DOHH2 (cell line): ENCODE measurements around the gene NRN1.

Source experiments
- H3F3A ChIP-seq: fragments of 200-600 bp; sonication (generic), shearing (Covaris generic); 2 replicates; pipeline ENCODE4 v1.6.0; 2016; ENCODE audit warnings: antibody characterized with exemption, mild to moderate bottlenecking; ENCODE audit not compliant: control insufficient read depth, insufficient read depth
- H3K27ac ChIP-seq: fragments of 200-600 bp; sonication (generic); 2 replicates; pipeline ENCODE4 v1.5.1; 2014; ENCODE audit warnings: low read depth, mild to moderate bottlenecking, low read length, moderate library complexity
- H3K27me3 ChIP-seq: fragments of 200-600 bp; sonication (generic); 2 replicates; pipeline ENCODE4 v1.6.1; 2014; ENCODE audit warnings: mild to moderate bottlenecking, low read length, mixed read lengths; ENCODE audit not compliant: control insufficient read depth
- H3K36me3 ChIP-seq: fragments of 200-600 bp; sonication (generic); 2 replicates; pipeline ENCODE4 v1.6.1; 2014; ENCODE audit warnings: mild to moderate bottlenecking, low read length, moderate library complexity, mixed read lengths; ENCODE audit not compliant: control insufficient read depth
- H3K4me1 ChIP-seq: fragments of 200-600 bp; sonication (generic); 2 replicates; pipeline ENCODE4 v1.6.1; 2014; ENCODE audit warnings: mild to moderate bottlenecking, low read length, mixed read lengths; ENCODE audit not compliant: control insufficient read depth
- H3K4me2 ChIP-seq: fragments of 200-600 bp; sonication (generic); 2 replicates; pipeline ENCODE4 v1.6.0; 2014; ENCODE audit warnings: mild to moderate bottlenecking, low read length, moderate library complexity
- H3K4me3 ChIP-seq: fragments of 200-600 bp; sonication (generic); 2 replicates; pipeline ENCODE4 v1.5.1; 2014; ENCODE audit warnings: mild to moderate bottlenecking, low read length, mixed read lengths
- H3K79me2 ChIP-seq: fragments of 200-600 bp; sonication (generic); 2 replicates; pipeline ENCODE4 v1.6.1; 2014; ENCODE audit warnings: mild to moderate bottlenecking, low read length, mixed read lengths; ENCODE audit not compliant: control insufficient read depth
- H3K9me2 ChIP-seq: fragments of 200-600 bp; sonication (generic); replicated peaks from 2 replicates; pipeline ENCODE4 v1.6.1; 2014; ENCODE audit warnings: mild to moderate bottlenecking, low read length, mixed read lengths; ENCODE audit not compliant: control insufficient read depth
- H3K9me3 ChIP-seq: fragments of 200-600 bp; sonication (generic); 2 replicates; pipeline ENCODE4 v1.6.1; 2014; ENCODE audit warnings: antibody characterized with exemption, low read length, mixed read lengths; ENCODE audit not compliant: control insufficient read depth, insufficient read depth
- H4K20me1 ChIP-seq: fragments of 200-600 bp; sonication (generic); 2 replicates; pipeline ENCODE4 v1.6.0; 2014; ENCODE audit warnings: low read depth, mild to moderate bottlenecking, antibody characterized with exemption, low read length, moderate library complexity; ENCODE audit not compliant: control insufficient read depth, insufficient read depth
- EZH2phosphoT487 ChIP-seq: fragments of 200-600 bp; sonication (generic); IDR thresholded peaks from 2 replicates; pipeline ENCODE4 v1.6.1; 2017; ENCODE audit warnings: borderline replicate concordance, mild to moderate bottlenecking, antibody characterized with exemption, low read length, moderate library complexity, mixed read lengths
- TF ChIP-seq, protein P1 (sequence below): fragments of 200-600 bp; sonication (generic); IDR thresholded peaks from one replicate; pipeline ENCODE4 v1.5.1; 2014; ENCODE audit warnings: antibody characterized with exemption, mild to moderate bottlenecking, low read depth, low read length; ENCODE audit not compliant: poor library complexity, severe bottlenecking

NRN1 gene

DNA sequence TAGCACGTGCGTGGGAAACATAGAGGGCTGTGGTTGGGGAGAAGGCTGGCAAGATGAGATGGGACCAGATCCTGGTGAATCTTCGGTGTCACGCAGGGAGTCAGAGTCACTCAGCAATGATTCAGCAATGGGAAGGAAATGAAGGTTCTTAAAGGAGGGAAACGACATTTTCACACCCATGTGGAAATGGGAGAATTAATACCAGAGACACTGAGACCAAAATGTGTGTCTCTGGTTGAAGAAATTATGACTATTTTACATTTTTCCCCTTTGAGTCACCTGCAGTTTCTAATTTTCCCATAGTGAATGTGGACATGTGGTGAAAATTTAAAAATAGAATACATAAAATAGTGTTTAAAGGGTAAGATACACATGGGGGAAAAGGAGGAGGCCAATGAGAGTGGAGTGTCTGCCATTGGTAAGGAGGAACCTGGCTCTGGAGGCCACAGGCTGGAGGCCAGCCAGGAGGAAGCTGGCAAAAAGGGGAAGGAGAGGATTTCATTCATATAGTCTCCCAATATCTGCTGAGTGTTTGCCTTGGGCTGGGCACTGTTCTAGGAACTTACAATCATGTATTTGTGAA is 17.5 kb downstream of the NRN1 start:
- peaks cover 67% of the 10 kb centered on the region for H3K27me3 ChIP-seq
- no peaks in the 10 kb centered on the region for H4K20me1 ChIP-seq
- H3F3A ChIP-seq, result no peaks in the 10 kb centered on the region
- H3K4me1 ChIP-seq, result no peaks in the 10 kb centered on the region
- no peaks in the 10 kb centered on the region for H3K36me3 ChIP-seq
- no peak overlapping the region for H3K4me3 ChIP-seq
- H3K9me3 ChIP-seq, result no peaks in the 10 kb centered on the region
- no peak overlapping the region for H3K27ac ChIP-seq
- TF ChIP-seq EZH2phosphoT487, result no peak
- TF ChIP-seq, protein P1, sequence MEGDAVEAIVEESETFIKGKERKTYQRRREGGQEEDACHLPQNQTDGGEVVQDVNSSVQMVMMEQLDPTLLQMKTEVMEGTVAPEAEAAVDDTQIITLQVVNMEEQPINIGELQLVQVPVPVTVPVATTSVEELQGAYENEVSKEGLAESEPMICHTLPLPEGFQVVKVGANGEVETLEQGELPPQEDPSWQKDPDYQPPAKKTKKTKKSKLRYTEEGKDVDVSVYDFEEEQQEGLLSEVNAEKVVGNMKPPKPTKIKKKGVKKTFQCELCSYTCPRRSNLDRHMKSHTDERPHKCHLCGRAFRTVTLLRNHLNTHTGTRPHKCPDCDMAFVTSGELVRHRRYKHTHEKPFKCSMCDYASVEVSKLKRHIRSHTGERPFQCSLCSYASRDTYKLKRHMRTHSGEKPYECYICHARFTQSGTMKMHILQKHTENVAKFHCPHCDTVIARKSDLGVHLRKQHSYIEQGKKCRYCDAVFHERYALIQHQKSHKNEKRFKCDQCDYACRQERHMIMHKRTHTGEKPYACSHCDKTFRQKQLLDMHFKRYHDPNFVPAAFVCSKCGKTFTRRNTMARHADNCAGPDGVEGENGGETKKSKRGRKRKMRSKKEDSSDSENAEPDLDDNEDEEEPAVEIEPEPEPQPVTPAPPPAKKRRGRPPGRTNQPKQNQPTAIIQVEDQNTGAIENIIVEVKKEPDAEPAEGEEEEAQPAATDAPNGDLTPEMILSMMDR, result no peak
- no peaks in the 10 kb centered on the region for H3K79me2 ChIP-seq
- no peaks in the 10 kb centered on the region; the same call in 1 of the 2 replicates for H3K9me2 ChIP-seq
- H3K4me2 ChIP-seq, result no peak overlapping the region

DNA sequence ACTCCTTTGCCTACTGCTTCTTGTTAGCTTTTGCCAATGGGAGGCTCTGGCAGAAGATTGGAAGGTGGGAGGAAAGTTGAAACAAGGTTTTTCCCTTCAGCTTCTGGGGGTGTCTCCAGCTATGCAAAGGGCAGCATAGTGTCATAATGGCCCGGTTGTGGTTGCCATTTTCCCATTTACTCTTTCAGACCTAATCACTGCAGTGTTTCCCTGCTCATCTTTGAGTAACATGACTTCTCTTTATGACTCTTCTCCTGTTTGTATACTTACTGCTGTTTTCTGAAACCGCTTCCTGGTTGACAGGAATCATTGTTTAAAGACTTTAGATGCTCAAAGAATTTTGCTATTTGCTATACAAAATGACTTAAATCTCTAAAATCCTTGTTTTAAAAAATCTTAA is 19.9 kb downstream of the NRN1 start:
- no peak overlapping the region for H3K27ac ChIP-seq
- no peaks in the 10 kb centered on the region for H4K20me1 ChIP-seq
- no peaks in the 10 kb centered on the region for H3K36me3 ChIP-seq
- no peak overlapping the region for H3K4me2 ChIP-seq
- peaks cover 53% of the 10 kb centered on the region for H3K27me3 ChIP-seq
- H3K4me1 ChIP-seq, result no peaks in the 10 kb centered on the region
- H3K9me3 ChIP-seq, result no peaks in the 10 kb centered on the region
- TF ChIP-seq, protein P1, result no peak
- TF ChIP-seq EZH2phosphoT487, result no peak
- no peak overlapping the region for H3K4me3 ChIP-seq
- H3K79me2 ChIP-seq, result no peaks in the 10 kb centered on the region
- no peaks in the 10 kb centered on the region for H3F3A ChIP-seq
- no peaks in the 10 kb centered on the region; the same call in 1 of the 2 replicates for H3K9me2 ChIP-seq

DNA sequence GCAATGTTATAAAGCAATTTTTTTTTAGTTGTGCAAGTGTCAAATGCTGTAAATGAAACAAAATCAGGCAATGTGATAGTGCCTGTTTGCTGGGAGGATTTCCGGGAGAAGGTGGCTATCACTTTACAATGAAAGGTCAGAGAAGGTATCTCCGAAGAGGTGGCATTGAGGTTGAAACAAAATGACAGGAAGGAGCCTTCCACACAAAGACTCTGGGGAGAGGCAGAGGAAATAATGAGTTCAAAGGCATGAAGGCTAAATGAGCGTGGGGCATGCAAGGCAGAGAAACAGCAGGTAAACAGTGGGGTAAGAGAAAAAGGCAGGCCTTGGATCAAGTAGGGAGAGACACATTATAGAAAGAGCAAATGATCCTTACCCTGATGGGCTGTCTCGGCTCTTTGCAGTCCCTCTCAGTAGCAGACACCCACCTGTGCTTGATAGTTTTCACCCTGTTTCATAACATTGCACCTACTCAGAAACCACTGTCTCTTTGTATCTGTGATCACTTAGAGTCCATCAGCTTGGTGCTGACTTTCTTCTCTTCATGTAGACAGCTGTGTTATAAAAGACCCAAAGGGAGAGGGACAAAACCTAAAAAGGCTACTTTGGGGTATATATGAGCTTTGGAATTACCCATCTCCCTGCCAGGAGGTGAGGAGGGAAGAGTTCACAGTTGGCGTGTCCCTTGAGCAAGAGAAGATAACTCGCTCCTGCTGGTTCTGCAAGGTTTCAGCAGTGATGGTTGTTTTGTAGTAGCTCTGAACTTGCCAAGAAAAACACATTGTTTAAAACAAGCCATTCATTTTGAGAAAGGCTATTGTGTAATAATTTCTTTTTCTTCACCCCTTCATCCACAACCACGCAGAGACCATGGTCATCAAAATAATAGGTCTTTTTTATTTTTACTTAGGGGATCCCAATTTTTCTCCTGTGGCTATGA is 22.3 kb downstream of the NRN1 start:
- Histone ChIP-seq H3K4me3 (no peak overlapping the region), H3K9me2 (no peaks in the 10 kb centered on the region; the same call in 1 of the 2 replicates), H3K27ac (no peak overlapping the region), H3K4me2 (no peak overlapping the region), H3F3A (no peaks in the 10 kb centered on the region), H3K36me3 (no peaks in the 10 kb centered on the region), H4K20me1 (no peaks in the 10 kb centered on the region), H3K4me1 (no peaks in the 10 kb centered on the region), H3K9me3 (no peaks in the 10 kb centered on the region), H3K79me2 (no peaks in the 10 kb centered on the region), H3K27me3 (peaks cover 52% of the 10 kb centered on the region)
- TF ChIP-seq, protein P1, result no peak
- TF ChIP-seq EZH2phosphoT487, result no peak
